NOMO-1 treated with DMSO at 0.1 percent for 48 hours (cell line): ENCODE measurements around the gene VEGFB.

Source experiments
- DNase-seq: peaks from one replicate; lab custom pipeline; 2025; ENCODE audit not compliant: unreplicated experiment; lab: John Stamatoyannopoulos, UW

Gene VEGFB

DNA sequence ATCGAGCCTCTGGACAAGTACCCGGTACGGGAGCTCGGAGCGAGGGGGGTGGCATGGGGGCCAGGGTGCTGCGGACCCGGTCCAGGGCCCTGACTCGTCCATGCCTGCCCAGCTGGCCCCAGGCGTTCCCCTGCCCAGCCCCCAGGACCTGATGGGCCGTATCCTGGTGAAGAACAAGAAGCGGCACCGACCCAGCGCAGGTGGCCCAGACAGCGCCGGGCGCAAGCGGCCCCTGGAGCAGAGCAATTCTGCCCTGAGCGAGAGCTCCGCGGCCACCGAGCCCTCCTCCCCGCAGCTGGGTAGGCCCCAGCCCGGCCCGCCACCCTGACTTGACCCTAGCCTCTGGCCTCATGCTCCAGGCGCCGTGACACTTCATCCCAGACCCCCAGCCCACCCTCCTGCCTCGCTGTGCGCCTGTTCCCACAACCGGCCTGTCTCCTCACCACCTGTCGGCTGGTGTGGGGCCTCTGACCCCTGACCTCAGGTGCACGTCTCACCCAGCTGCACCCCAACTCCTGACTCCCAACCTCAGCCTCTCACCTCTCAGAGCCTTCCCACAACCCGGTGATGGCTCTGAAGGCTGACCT is 24.7 kb downstream of the VEGFB start:
- DNase-seq = no peak

DNA sequence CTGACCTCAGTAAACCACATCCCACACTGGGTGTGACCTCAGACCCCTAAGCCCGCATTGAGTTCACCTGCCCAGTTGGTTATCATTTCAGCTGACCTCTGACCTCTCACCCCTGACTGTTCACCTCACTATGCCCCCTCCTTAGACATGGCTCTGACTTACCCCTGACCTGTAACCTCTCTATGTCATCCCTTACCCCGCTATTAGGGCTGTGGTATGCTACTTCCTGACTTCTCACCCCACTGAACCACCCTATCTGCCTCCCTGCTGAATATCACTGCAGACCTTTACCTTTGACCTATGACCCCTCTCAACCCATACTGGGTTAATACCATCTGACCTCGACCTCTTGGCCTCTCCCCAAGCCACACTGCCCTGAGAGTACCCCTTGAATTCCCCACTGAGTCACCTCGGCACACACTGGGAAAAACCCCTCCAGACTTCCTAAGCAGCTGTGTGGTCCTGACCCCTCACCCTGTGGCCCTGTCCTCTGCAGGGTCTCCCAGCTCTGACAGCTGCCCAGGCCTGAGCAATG is 25.2 kb downstream of the VEGFB start:
- no peak for DNase-seq

DNA sequence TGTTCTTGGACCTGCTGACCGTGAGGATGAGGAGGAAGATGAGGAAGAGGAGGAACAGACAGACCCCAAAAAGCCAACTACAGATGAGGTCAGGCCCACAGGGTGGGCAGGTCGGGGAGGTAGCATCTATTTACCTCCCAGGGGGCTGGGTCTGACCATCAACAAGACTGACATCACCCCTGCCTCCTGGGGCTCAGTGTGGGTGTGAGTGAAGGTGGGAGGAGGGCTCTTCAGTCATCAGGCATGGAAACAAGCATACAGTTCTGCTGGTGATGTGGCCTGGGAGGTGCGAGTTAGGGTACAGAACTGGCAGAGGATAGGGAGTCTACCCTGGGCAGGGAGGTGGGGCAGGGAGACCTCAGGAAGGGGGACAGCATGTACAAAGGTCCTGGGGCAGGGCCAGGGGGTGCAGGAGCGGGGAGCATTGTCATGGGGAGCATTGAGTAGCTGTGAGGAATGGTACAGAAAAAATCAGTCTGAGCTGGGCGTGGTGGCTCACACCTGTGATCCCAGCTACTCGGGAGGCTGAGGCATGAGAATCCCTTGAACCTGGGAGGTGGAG is 25.8 kb downstream of the VEGFB start:
- DNase-seq = no peak

DNA sequence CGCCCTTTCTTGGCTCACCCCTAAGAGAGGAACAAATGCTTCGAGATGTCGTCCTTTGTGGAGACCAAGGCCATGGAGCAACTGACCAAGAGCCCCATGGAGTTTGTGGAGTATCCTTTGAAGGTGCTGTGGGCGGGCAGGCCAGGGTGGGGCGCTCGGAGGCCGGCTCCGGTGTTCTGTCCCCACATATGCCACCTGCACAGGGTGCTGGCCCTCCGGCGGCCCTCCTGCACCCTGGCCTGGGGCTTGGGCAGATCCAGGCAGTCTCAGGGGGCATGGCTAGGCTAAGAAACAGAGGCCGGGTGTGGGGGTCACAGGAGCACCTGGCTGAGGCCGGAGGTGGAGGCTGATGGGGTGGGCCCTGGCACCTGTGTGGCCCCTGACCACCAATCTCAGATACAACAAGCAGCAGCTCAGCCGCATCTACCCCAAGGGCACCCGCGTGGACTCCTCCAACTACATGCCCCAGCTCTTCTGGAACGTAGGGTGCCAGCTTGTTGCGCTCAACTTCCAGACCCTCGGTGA is 27.2 kb downstream of the VEGFB start:
- no peak for DNase-seq

DNA sequence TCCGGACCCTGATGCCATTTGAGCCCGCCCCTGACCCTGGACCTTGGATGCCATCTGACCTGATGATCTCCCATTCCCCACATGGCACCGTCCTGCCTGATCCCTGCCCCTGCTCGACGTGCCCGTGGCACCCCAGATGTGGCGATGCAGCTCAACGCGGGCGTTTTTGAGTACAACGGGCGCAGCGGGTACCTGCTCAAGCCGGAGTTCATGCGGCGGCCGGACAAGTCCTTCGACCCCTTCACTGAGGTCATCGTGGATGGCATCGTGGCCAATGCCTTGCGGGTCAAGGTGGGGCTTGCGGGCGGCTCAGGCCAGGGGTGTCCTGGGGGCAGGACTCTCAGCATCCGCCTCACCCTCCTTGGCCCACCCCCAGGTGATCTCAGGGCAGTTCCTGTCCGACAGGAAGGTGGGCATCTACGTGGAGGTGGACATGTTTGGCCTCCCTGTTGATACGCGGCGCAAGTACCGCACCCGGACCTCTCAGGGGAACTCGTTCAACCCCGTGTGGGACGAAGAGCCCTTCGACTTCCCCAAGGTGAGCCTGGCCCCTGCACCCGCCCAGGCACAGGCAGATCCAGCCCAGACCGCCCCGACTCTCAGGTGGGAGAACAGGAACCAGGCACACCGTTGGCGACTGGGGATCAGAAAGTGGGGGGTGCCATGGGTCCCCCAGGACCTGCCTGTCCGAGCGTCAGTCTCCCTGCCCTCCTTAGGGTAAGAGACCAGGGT is 28.1 kb downstream of the VEGFB start:
- DNase-seq = no peak

DNA sequence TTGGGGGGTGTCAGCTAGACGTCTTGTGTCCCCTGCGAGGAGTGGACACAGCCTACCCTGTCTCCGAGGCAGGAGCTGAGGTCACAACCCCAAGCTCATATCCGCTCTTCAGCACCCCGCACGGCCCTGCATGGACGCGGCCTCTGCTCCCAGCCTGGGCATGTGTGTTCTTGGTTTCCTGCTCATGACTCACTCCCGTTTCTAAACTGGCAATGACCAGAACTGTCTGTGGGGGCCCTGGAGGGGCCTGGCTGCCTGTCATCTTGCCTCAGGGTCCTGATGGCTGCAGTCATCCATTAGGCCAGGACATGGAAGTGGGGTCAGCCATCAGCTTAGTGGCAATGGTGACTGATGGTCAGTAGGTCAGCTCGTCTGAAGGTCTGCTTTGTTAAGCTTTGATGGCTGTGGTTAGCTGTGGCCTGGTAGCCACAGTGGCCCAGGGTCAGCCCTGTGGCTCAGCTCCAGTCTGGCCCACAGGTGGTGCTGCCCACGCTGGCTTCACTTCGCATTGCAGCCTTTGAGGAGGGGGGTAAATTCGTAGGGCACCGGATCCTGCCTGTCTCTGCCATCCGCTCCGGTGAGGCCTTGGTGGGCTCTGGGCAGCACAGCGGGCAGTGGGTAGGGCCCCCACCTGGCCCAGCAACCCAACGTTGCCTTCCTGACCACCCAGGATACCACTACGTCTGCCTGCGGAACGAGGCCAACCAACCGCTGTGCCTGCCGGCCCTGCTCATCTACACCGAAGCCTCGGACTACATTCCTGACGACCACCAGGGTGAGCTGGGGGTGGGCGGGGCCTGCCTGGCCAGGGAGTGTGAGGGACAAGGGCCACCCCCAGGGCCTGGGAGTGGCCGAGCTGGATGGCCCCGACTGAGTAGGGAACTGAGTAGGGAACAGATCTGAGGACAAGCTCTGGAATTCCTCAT is 28.9 kb downstream of the VEGFB start:
- no peak for DNase-seq

DNA sequence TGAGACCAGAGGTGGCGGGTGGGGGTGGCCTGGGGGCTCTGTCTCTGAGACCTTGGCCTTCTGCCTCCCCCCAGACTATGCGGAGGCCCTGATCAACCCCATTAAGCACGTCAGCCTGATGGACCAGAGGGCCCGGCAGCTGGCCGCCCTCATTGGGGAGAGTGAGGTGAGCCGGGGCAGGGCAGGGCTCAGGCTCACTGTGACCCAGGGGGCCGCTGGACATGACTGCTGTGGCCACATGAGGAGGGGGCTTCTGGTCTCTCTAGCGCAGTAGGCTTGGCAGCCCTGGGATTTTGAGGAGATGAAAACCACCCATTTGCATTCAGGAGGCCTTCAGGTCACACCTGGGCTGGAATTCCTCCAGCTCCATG is 29.5 kb downstream of the VEGFB start:
- DNase-seq = no peak

DNA sequence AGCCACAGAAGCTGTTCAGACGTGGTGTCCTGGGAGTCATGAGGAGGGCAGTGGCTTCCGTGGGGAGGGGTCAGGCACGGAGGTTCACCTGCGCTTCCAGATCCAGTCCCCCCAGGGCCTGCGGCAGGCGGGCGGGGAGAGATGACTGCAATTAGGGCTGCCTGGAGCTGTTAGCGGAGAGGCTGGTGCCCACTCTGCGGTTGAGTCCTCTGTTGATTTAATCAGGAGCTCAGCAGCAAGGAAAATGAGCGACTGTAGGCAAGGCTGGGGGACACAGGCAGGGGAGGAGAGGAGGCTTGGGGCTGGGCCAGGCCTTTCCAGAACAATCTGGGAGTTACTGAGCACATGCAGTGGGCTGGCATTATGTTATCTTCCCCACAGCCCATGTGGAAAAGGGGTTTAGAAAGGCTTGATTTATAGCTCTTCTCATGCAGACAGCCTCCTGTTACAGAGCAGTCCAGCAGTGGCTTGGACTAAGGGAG is 30.0 kb downstream of the VEGFB start:
- DNase-seq = no peak

DNA sequence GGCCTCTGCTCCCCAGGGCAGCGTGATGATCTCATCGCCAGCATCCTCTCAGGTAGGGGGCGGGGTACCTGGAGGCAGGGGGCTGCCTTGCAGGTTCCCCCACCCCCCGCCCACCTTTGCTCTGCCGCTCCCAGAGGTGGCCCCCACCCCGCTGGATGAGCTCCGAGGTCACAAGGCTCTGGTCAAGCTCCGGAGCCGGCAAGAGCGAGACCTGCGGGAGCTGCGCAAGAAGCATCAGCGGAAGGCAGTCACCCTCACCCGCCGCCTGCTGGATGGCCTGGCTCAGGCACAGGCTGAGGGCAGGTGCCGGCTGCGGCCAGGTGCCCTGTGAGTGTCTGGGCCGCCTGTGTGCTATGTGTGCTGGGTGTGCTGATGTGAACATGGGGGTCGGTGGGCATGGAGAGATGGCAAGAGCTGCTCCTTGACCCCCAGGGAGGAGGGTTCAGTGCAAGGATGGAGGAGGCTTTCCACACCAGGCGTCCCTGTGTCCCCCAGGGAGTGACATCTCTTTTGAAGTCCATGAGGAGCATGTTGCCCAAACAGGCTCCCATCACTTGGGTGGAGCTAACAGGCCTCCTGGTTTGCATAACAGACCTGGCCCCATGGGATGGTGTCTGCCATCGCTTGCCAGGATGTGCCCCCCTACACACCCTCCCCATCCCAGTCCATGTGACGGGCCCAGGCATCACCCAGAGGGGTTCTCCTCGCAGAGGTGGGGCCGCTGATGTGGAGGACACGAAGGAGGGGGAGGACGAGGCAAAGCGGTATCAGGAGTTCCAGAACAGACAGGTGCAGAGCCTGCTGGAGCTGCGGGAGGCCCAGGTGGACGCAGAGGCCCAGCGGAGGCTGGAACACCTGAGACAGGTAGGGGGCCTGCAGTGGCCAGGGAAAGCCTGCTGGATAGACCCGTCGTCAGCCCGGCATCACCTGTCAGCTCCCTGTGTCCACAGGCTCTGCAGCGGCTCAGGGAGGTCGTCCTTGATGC is 31.1 kb downstream of the VEGFB start:
- no peak for DNase-seq

DNA sequence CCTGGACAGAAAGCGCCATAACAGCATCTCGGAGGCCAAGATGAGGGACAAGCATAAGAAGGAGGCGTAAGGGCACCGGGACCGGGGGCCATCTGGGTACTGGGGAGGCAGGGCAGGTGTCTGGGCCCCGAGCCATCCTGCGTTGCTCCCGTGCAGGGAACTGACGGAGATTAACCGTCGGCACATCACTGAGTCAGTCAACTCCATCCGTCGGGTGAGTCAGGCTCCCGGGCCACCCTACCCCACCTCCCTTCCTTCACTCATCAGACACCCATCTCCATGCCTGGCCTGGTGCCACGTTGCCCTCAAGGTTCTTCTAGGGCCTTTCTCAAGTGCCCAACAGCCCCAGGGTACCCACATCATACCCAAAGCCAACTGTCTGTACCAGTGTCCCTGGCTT is 32.0 kb downstream of the VEGFB start:
- no peak for DNase-seq

DNA sequence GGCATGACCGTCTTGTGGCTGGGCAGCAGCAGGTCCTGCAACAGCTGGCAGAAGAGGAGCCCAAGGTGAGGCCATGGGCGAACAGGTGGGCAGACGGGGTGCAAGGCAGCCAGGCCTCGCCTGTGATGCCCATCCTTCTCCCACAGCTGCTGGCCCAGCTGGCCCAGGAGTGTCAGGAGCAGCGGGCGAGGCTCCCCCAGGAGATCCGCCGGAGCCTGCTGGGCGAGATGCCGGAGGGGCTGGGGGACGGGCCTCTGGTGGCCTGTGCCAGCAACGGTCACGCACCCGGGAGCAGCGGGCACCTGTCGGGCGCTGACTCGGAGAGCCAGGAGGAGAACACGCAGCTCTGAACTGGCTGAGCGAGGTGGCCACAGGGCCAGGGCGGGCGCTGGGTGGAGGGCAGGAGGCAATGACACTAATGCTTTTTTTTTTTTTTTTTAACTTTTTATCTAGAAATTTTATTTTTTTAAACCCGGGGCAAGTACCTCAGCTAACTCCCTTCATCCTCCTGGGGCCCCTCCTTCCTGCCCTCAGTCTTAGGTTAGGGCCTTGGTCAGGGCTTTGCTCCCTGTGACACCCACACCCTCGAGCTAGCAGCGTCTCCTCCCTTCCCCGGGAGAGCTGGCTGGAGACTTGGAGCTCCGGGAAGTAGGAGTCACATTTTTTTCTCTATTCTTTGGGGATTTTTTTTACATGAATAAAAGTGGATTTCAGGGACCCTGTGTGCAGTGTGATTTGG is 33.0 kb downstream of the VEGFB start:
- DNase-seq = no peak

DNA sequence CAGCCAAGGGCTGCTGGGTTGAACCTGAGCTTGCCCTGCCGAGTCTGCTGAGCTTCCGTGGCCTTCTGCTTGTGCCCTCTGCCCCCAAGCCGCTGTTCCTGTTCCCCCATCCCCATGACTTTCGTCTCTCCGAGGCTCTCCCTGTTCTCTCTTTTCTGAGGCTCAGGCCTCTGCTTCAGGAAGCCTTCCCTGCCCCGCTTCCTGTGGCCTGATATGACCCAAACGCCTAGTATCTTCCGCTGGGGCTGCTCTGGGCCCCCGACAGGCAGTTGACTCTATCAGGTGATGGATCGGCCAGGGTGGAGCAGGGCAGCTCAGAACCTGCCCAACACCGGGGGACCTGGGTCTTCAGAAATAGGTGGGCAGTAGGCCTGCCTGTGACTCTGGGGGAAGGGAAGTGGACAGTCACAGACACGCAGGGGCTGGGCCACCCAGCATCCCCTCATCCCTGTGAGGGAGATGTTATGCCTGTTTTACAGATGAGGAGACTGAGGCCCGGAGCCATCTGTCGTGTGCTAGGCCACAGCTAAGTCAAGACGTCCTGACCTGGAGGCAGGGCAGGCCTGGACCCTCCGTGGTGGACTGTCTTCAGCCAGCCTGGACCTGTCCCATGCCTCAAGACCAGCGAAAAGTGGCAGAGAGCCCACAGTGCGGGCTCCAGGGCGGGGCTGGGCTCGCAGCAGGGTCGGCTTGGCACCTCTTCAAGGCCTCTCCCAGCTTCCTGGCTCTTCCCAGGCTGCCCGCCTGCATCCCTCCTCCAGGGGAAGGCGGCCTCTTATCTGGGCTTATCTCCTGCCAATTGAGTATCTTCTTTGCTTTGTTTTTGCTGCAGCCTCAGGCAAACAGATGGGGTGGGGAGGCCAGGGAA is 33.9 kb downstream of the VEGFB start:
- DNase-seq = no peak

DNA sequence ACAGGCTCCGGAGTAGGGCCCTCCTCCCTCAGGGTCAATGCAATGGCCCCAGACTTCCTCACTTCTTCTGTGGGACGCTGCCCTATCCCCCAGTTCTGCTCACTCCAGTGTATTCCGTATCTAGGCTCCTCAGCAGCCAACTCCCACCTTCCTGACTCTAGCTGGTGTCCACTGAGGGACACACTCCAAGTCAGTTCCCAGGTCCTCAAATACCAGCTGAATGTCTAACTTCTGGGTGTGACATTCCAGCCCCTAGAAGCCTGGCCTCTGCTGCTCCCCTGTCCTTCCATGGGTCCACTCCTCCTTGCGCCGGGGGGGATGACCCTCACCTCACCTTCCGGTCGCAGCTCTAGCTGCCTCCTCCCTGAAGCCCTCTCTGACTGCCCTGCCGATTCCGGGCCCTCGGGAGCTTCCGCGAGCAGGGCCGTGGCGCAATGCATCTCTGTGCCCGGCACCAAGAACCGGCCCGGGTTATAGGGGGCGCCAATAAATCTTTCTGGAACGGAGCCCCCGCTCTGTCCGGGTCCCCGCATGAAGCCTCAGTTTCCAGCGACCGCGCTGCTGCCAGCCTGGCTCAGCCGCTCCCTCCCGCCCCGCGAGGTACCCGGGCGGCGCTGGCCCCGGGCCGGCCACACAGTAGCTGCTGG is 34.6 kb downstream of the VEGFB start:
- peak; percentile 34 for DNase-seq

DNA sequence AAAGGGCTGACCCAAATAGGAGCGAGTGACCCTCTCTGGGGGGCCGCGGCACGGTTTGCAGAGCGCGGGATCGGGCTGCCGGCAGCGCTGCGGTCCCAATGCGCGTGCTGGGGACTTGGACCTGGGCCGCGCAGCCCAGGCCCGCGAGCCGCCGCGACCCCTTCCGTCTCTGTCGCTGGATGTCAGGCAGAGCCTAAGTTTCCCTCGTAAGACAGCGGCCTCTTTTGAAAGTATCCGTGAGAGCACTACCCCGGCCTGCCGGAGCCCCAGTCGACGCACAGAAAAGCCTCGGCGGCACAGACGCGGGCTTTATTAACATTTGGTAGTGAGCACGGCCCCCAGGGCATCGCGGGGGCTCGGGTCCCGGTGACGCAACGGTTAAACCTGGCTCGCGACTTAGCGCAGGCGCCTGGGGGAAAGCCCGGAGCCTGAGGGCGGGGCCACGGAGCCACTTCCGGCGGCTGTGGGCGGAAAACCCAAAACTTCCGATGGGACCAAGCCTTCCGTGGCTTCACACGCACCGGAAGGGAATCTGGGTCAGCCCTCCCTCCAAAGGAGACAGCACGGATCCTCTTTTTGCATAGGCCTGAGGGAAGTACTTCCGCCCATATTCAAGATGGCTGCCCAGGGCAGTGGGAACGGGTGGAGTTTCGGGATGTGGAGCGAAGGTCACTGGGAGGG is 35.3 kb downstream of the VEGFB start:
- DNase-seq = peak; percentile 99

DNA sequence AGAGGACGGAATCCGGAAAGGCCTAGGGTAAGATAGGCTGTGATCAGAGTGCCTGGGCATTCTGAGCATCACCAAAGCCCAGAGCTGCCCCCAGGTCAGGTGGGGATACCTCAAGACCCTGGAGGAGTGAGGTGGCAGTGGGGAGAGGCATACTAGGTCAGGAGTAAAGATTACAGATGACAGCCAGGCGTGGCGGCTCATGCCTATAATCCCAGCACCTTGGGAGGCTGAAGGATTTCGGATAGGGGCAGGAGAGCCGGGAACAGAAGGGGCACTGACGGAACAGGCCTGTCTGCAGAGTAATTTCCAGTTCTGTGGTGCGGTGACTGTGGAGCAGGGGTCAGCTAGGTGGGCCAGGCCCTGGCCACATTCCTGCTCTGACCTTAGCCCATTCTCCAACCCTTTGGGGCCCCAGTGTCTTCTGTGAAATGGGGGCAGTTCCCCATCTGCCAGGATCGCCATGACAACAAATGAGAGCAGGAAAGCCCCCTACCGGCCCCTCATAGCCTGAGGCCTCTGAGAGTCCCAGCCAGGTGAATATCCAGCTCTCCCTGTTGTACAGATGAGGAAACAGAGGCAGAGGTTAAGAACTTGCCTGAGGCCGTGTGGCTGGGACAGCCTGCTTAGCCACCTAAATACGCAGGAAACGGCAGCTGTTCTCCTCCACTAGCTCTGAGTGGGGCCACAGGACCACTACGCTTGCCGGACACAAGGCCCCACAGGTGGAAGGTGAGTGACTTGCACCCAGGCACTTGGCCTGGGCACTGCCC is 40.8 kb downstream of the VEGFB start:
- no peak for DNase-seq

DNA sequence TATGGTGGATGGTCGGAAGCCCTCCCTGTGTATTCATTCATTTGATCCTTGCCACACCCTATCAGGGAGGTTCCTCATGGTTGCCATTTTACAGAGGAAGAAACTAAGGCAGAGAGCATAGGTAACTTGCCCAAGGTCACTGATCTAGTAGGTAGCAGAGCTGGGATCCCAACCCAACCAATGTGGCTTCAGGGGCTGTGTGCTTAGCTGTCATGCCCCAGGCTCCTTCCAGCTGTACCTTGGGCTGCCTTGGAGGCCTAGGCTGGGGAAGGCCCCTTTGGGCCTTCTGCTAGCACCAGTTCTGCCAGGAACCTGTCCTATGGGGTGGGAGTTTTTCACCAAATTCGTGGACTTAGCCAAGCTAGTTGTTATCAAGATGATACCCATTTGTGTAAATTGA is 41.5 kb downstream of the VEGFB start:
- DNase-seq = no peak
